Type B pancreatic cell (in vitro differentiated cells): ENCODE data around the gene MAB21L2. TPM values are rescaled to one million over a fixed set of nuclear protein-coding genes. Genes with fewer than 3 reads are reported as not detected.
A peak's percentile ranks its signal among the peaks of the same experiment; 100 is the strongest.

ENCODE experiments used
- DNase-seq: peaks from one replicate; pipeline ENCODE4 v3.0.0; 2021; ENCODE audit warnings: mixed read lengths; ENCODE audit not compliant: unreplicated experiment; ENCODE audit errors: extremely low spot score
- H3K27ac Mint-ChIP-seq: 2 replicates; pipeline ENCODE4 v1.8.0; 2021; ENCODE audit warnings: mild to moderate bottlenecking, mixed read lengths
- H3K27me3 Mint-ChIP-seq: 2 replicates; pipeline ENCODE4 v1.8.0; 2021; ENCODE audit warnings: mixed read lengths
- H3K36me3 Mint-ChIP-seq: 2 replicates; pipeline ENCODE4 v1.8.0; 2021; ENCODE audit warnings: mixed read lengths
- H3K4me1 Mint-ChIP-seq: one replicate; pipeline ENCODE4 v1.8.0; 2021; ENCODE audit warnings: mixed read lengths; ENCODE audit not compliant: unreplicated experiment
- H3K4me3 Mint-ChIP-seq: 2 replicates; pipeline ENCODE4 v1.8.0; 2021; ENCODE audit warnings: mild to moderate bottlenecking, mixed read lengths
- H3K9me3 Mint-ChIP-seq: 2 replicates; pipeline ENCODE4 v1.8.0; 2021; ENCODE audit warnings: mixed read lengths
- CTCF ChIP-seq: fragments of 200-600 bp; sonication (generic); conservative IDR thresholded peaks from 2 replicates; pipeline ENCODE4 v1.5.0; 2021; ENCODE audit warnings: antibody characterized with exemption, mild to moderate bottlenecking
- total RNA-seq: library from RNA; stranded (reverse); gene quantifications from 2 replicates; pipeline ENCODE4 v1.2.1, GENCODE V29; 2021; ENCODE audit warnings: low replicate concordance

Gene MAB21L2
- total RNA-seq, 1 donor from 2014 or later, result 114 TPM

GRCh38 chr4:150578745-150579501 lies 3.0 kb upstream of the MAB21L2 start:
- Mint-ChIP-seq H3K4me3 (peak overlapping the region; percentile 89), H3K27me3 (peaks cover 65% of the 10 kb centered on the region), H3K9me3 (no peaks in the 10 kb centered on the region), H3K4me1 (peaks cover 28% of the 10 kb centered on the region), H3K27ac (peak overlapping the region; percentile 64), H3K36me3 (peaks cover 21% of the 10 kb centered on the region)
- no peak for TF ChIP-seq CTCF
- no peak for DNase-seq

- H3K27ac Mint-ChIP-seq, result peak overlapping the region; percentile 64
- H3K4me1 Mint-ChIP-seq, result peaks cover 30% of the 10 kb centered on the region
- H3K9me3 Mint-ChIP-seq, result no peaks in the 10 kb centered on the region
- peaks cover 73% of the 10 kb centered on the region for H3K27me3 Mint-ChIP-seq
- H3K36me3 Mint-ChIP-seq, result peaks cover 28% of the 10 kb centered on the region
- DNase-seq, result peak; percentile 76
- no peak for TF ChIP-seq CTCF
- peak overlapping the region; percentile 89 for H3K4me3 Mint-ChIP-seq
Observed at GRCh38 chr4:150579551-150580234, 2.3 kb upstream of the MAB21L2 start.

- no peak for DNase-seq
- TF ChIP-seq CTCF, result no peak
- peaks cover 27% of the 10 kb centered on the region for H3K4me1 Mint-ChIP-seq
- H3K36me3 Mint-ChIP-seq, result peaks cover 30% of the 10 kb centered on the region
- peak overlapping the region; percentile 89 for H3K4me3 Mint-ChIP-seq
- H3K9me3 Mint-ChIP-seq, result no peaks in the 10 kb centered on the region
- peaks cover 75% of the 10 kb centered on the region for H3K27me3 Mint-ChIP-seq
- H3K27ac Mint-ChIP-seq, result peak overlapping the region; percentile 23
Observed at GRCh38 chr4:150580306-150580705, 1.6 kb upstream of the MAB21L2 start.

GRCh38 chr4:150581056-150581605 lies 820 bp upstream of the MAB21L2 start:
- no peak for DNase-seq
- peaks cover 38% of the 10 kb centered on the region for H3K36me3 Mint-ChIP-seq
- H3K4me3 Mint-ChIP-seq, result peak overlapping the region; percentile 89
- TF ChIP-seq CTCF, result no peak
- peak overlapping the region; percentile 82 for H3K27ac Mint-ChIP-seq
- peaks cover 27% of the 10 kb centered on the region for H3K4me1 Mint-ChIP-seq
- peaks cover 79% of the 10 kb centered on the region for H3K27me3 Mint-ChIP-seq
- no peaks in the 10 kb centered on the region for H3K9me3 Mint-ChIP-seq

DNA sequence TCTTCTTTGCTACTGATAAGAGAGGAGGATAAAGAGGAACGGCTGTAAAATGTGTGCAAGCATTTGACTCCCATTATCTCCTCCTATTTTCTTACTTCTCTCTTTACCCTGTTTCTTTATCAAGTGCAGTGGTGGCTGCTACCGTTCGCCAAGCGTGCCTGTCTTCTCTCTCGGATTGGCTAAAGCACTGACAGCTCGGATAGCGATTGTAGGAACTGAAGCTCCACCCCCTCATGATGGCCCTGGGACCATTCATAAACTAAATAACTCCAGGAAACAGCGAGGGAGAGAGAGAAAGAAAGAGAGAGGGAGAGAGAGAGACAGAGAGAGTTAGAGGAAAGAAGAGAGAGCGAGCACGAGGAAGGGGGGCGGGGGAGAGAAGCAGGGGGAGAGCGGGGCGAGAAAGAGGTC lies 305 bp upstream of the MAB21L2 start:
- Mint-ChIP-seq H3K27ac (peak overlapping the region; percentile 82), H3K9me3 (no peaks in the 10 kb centered on the region), H3K27me3 (peaks cover 84% of the 10 kb centered on the region), H3K36me3 (peaks cover 43% of the 10 kb centered on the region), H3K4me1 (peaks cover 27% of the 10 kb centered on the region), H3K4me3 (peak overlapping the region; percentile 89)
- TF ChIP-seq CTCF, result no peak
- DNase-seq, result no peak
